ENCODE measurements around the gene RGS19. TPM values are rescaled to one million over a fixed set of nuclear protein-coding genes. Genes with fewer than 3 reads are reported as not detected.

Gene RGS19
- total RNA-seq, 1 experiment from 2014 or later, result 12.8 TPM

DNA sequence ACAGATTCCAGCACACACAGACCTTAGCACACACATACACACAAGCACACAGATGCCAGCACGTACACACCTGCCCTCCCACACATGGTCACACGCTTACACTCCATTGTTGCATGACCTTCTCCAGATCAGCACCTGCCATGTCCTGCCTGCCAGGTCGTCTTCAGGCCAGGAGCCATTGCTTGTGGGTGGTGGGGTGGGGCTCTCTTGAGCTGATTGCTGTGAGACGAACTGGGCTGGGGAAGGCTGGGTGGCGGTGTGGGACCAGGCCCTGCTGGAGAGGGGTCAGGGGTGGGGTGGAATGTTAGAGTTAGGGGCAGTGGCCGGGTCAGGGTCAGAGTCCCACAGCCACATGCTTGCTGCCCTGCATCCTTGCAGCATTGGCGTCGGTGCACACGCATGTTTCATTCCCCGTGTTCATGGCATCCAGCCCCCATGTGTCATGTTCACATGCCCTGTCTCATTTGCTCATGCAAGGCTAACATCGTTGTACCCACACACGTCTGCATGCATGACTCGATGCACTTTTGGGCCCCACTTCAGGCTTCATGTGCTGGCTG lies 34.6 kb upstream of the RGS19 start:
- H3K9me3 Mint-ChIP-seq, result no peaks in the 10 kb centered on the region
- H3K4me2 ChIP-seq (ENCODE audit: insufficient read depth, insufficient read length, low read length), result no peak overlapping the region
- H3K79me2 ChIP-seq (ENCODE audit: insufficient read depth, low read length), result no peaks in the 10 kb centered on the region
- no peak overlapping the region for H3K4me3 Mint-ChIP-seq
- no peaks in the 10 kb centered on the region for H3K23me2 ChIP-seq (ENCODE audit: insufficient read length, low read depth, low read length, poor library complexity, severe bottlenecking)
- H2BK120ac ChIP-seq (ENCODE audit: low read depth, low read length, poor library complexity, severe bottlenecking), result no peak overlapping the region
- no CpG with 5 or more reads among the region's 13 CpGs for WGBS (ENCODE audit: extremely low coverage, insufficient read length, low lambda C conversion rate)
- H2BK15ac ChIP-seq (ENCODE audit: low read depth, low read length), result no peak overlapping the region
- no peak overlapping the region for H3K23ac ChIP-seq (ENCODE audit: insufficient read length, low read depth, low read length)
- no peaks in the 10 kb centered on the region for H3K4me1 Mint-ChIP-seq
- no peaks in the 10 kb centered on the region for H3K36me3 Mint-ChIP-seq (ENCODE audit: insufficient read depth in 1 of 3, low read depth in 3 of 3)
- H3T11ph ChIP-seq (ENCODE audit: low read length), result no peak overlapping the region
- no peak overlapping the region for H2BK20ac ChIP-seq (ENCODE audit: low read depth, low read length, poor library complexity, severe bottlenecking)
- 0 out of 2 replicates have a peak, but pooled peaks cover 2% of the 10 kb centered on the region for H3K27me3 Mint-ChIP-seq (ENCODE audit: low read depth)
- no peak overlapping the region for H3K27ac ChIP-seq (ENCODE audit: insufficient read length, low read depth, low read length)
- TF ChIP-seq, protein P1, sequence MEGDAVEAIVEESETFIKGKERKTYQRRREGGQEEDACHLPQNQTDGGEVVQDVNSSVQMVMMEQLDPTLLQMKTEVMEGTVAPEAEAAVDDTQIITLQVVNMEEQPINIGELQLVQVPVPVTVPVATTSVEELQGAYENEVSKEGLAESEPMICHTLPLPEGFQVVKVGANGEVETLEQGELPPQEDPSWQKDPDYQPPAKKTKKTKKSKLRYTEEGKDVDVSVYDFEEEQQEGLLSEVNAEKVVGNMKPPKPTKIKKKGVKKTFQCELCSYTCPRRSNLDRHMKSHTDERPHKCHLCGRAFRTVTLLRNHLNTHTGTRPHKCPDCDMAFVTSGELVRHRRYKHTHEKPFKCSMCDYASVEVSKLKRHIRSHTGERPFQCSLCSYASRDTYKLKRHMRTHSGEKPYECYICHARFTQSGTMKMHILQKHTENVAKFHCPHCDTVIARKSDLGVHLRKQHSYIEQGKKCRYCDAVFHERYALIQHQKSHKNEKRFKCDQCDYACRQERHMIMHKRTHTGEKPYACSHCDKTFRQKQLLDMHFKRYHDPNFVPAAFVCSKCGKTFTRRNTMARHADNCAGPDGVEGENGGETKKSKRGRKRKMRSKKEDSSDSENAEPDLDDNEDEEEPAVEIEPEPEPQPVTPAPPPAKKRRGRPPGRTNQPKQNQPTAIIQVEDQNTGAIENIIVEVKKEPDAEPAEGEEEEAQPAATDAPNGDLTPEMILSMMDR (conservative IDR thresholded peaks at IDR 0.05), result no peak
- H3K56ac ChIP-seq (ENCODE audit: insufficient read length, low read depth, low read length), result no peak overlapping the region
- H4K20me1 ChIP-seq (ENCODE audit: control insufficient read depth, insufficient read depth, insufficient read length), result peaks cover 3% of the 10 kb centered on the region
- no peaks in the 10 kb centered on the region for H3K27me3 ChIP-seq (ENCODE audit: insufficient read depth, low read length)
- no peak overlapping the region for H3K18ac ChIP-seq (ENCODE audit: insufficient read length, low read depth, low read length)
- H2BK5ac ChIP-seq (ENCODE audit: insufficient read length, low read length), result no peak overlapping the region
- no peak for DNase-seq
- no peaks in the 10 kb centered on the region for H3K79me1 ChIP-seq (ENCODE audit: insufficient read depth, low read depth, low read length, poor library complexity, severe bottlenecking)
- no peak overlapping the region for H3K9ac ChIP-seq (ENCODE audit: extremely low read depth, insufficient read length, low read length)
- no peak overlapping the region for H3K4ac ChIP-seq (ENCODE audit: low read depth, low read length)
- H3K9me3 ChIP-seq (ENCODE audit: control insufficient read depth, low read depth, low read length), result no peaks in the 10 kb centered on the region
- H2AK5ac ChIP-seq (ENCODE audit: insufficient read length, low read length), result no peak overlapping the region
- no peaks in the 10 kb centered on the region for H3K4me1 ChIP-seq (ENCODE audit: insufficient read depth, low read length)
- no peak overlapping the region for H4K5ac ChIP-seq (ENCODE audit: insufficient read length, low read depth, low read length)
- no peak overlapping the region for H4K91ac ChIP-seq (ENCODE audit: insufficient read length, low read depth, low read length)
- H3K14ac ChIP-seq (ENCODE audit: insufficient read depth, low read length), result no peak overlapping the region; the same call in 1 of the 2 replicates
- no peak overlapping the region for H2AFZ ChIP-seq (ENCODE audit: low read length)
- no peak overlapping the region for H3K27ac Mint-ChIP-seq
- no peak overlapping the region for H4K8ac ChIP-seq (replicated peaks; ENCODE audit: insufficient read length, low read depth, low read length)
- no peak overlapping the region for H2BK12ac ChIP-seq (ENCODE audit: insufficient read length, low read depth, low read length)

Measured in H9 (cell line).